Loucy (cell line): ENCODE measurements around the gene GSG1.

Experiments
- H2AFZ ChIP-seq: fragments of 200-600 bp; sonication (generic); 2 replicates; pipeline ENCODE4 v1.6.0; 2016; ENCODE audit warnings: antibody characterized with exemption, mild to moderate bottlenecking, low read length, moderate library complexity
- H3F3A ChIP-seq: fragments of 200-600 bp; 2 replicates; pipeline ENCODE4 v1.6.0; 2016; ENCODE audit warnings: antibody characterized with exemption, low read depth, mild to moderate bottlenecking
- H3K27me3 ChIP-seq: fragments of 200-600 bp; sonication (generic); 2 replicates; pipeline ENCODE4 v1.6.1; 2014; ENCODE audit warnings: low read length, mild to moderate bottlenecking; ENCODE audit not compliant: insufficient read depth, poor library complexity, severe bottlenecking
- H3K36me3 ChIP-seq: fragments of 200-600 bp; sonication (generic); 2 replicates; pipeline ENCODE4 v1.6.1; 2016; ENCODE audit warnings: low read length; ENCODE audit not compliant: insufficient read depth
- H3K4me1 ChIP-seq: fragments of 200-600 bp; sonication (generic); 2 replicates; pipeline ENCODE4 v1.5.1; 2014; ENCODE audit warnings: low read length, mild to moderate bottlenecking; ENCODE audit not compliant: insufficient read depth, poor library complexity, severe bottlenecking
- H3K4me2 ChIP-seq: fragments of 200-600 bp; sonication (generic); 2 replicates; pipeline ENCODE4 v1.6.0; 2014; ENCODE audit warnings: antibody characterized with exemption, low read length, low read depth, mild to moderate bottlenecking; ENCODE audit not compliant: poor library complexity, severe bottlenecking
- H3K4me3 ChIP-seq: fragments of 200-600 bp; sonication (generic); 2 replicates; pipeline ENCODE4 v1.5.1; 2014; ENCODE audit warnings: low read length, mild to moderate bottlenecking, mixed read lengths; ENCODE audit not compliant: poor library complexity, severe bottlenecking
- H3K79me2 ChIP-seq: fragments of 200-600 bp; sonication (generic); 2 replicates; pipeline ENCODE4 v1.6.1; 2014; ENCODE audit warnings: low read length; ENCODE audit not compliant: insufficient read depth
- H3K9ac ChIP-seq: fragments of 200-600 bp; sonication (generic); 2 replicates; pipeline ENCODE4 v1.6.0; 2014; ENCODE audit warnings: mild to moderate bottlenecking, low read depth, low read length, moderate library complexity; ENCODE audit not compliant: poor library complexity, severe bottlenecking
- H3K9me2 ChIP-seq: fragments of 200-600 bp; sonication (generic); replicated peaks from 2 replicates; pipeline ENCODE4 v1.6.1; 2016; ENCODE audit warnings: low read depth, low read length, mixed read lengths
- H3K9me3 ChIP-seq: fragments of 200-600 bp; sonication (generic); 2 replicates; pipeline ENCODE4 v1.6.1; 2014; ENCODE audit warnings: mild to moderate bottlenecking, antibody characterized with exemption, low read length, low read depth; ENCODE audit not compliant: insufficient read depth
- H4K20me1 ChIP-seq: fragments of 200-600 bp; sonication (generic); 2 replicates; pipeline ENCODE4 v1.6.0; 2014; ENCODE audit warnings: antibody characterized with exemption, low read length, mild to moderate bottlenecking; ENCODE audit not compliant: insufficient read depth, poor library complexity, severe bottlenecking
- EZH2phosphoT487 ChIP-seq: fragments of 200-600 bp; IDR thresholded peaks from 2 replicates; pipeline ENCODE4 v1.6.1; 2018; ENCODE audit warnings: antibody characterized with exemption, mild to moderate bottlenecking, moderate library complexity, borderline replicate concordance
- TF ChIP-seq, protein P1 (sequence below): fragments of 200-600 bp; sonication (generic); conservative IDR thresholded peaks from 2 replicates; pipeline ENCODE4 v1.5.1; 2014; ENCODE audit warnings: mild to moderate bottlenecking, antibody characterized with exemption, low read length

GSG1 gene

DNA sequence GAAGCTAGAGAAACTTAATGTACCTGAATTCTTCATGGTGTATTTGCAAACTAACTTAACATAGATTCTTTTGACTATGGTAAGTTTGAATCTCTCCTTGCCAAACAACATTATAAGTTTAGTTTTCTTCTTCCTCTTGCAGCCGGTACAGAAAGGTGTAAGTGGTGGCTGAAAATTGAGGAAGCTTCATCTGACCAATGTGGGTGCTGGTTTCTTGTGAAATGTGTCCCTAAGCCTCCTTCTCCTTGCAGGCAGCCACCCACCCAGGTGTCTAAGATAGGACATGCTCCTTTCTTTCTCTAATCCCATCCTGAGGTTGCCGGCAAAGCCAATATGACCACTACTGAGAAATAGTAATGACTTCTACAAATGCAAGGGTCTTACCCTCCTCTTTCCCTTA, 20.6 kb downstream of the GSG1 start:
- H3K9me2 ChIP-seq = no peaks in the 10 kb centered on the region
- H3K4me1 ChIP-seq = no peaks in the 10 kb centered on the region
- no peaks in the 10 kb centered on the region for H3F3A ChIP-seq
- TF ChIP-seq EZH2phosphoT487 = no peak
- TF ChIP-seq, protein P1, sequence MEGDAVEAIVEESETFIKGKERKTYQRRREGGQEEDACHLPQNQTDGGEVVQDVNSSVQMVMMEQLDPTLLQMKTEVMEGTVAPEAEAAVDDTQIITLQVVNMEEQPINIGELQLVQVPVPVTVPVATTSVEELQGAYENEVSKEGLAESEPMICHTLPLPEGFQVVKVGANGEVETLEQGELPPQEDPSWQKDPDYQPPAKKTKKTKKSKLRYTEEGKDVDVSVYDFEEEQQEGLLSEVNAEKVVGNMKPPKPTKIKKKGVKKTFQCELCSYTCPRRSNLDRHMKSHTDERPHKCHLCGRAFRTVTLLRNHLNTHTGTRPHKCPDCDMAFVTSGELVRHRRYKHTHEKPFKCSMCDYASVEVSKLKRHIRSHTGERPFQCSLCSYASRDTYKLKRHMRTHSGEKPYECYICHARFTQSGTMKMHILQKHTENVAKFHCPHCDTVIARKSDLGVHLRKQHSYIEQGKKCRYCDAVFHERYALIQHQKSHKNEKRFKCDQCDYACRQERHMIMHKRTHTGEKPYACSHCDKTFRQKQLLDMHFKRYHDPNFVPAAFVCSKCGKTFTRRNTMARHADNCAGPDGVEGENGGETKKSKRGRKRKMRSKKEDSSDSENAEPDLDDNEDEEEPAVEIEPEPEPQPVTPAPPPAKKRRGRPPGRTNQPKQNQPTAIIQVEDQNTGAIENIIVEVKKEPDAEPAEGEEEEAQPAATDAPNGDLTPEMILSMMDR = no peak
- H3K27me3 ChIP-seq = no peaks in the 10 kb centered on the region
- H3K4me2 ChIP-seq = no peak overlapping the region
- peaks cover 33% of the 10 kb centered on the region; the same call in 1 of the 2 replicates for H3K36me3 ChIP-seq
- H3K9me3 ChIP-seq = no peaks in the 10 kb centered on the region
- no peak overlapping the region for H2AFZ ChIP-seq
- no peaks in the 10 kb centered on the region for H4K20me1 ChIP-seq
- no peak overlapping the region for H3K4me3 ChIP-seq
- no peak overlapping the region for H3K9ac ChIP-seq
- H3K79me2 ChIP-seq = no peaks in the 10 kb centered on the region

DNA sequence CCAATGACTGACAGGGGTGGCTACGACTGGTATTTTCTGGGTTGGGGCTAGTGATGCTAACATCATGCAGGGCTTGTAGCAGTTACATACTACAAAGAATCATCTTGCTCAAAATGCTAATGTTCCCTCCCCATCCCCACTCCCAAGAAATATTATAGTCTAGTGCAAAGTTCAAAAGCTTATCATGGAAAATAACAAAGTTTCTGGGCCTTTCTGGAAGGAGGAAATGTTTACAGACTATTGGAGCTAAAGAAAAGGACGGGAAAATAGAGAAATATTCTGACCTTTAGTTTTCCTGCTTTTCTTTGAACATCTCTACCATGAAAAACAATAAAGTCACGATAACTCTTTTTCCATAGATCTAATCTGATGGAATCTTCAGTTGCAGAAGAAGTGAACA, 23.2 kb downstream of the GSG1 start:
- Histone ChIP-seq H3K79me2 (no peaks in the 10 kb centered on the region), H3K4me3 (no peak overlapping the region), H3K9ac (no peak overlapping the region), H4K20me1 (no peaks in the 10 kb centered on the region), H3F3A (no peaks in the 10 kb centered on the region), H3K27me3 (no peaks in the 10 kb centered on the region), H2AFZ (no peak overlapping the region), H3K9me2 (no peaks in the 10 kb centered on the region), H3K9me3 (no peaks in the 10 kb centered on the region), H3K36me3 (peaks cover 47% of the 10 kb centered on the region; the same call in 1 of the 2 replicates), H3K4me1 (no peaks in the 10 kb centered on the region), H3K4me2 (no peak overlapping the region)
- TF ChIP-seq, protein P1 = no peak
- TF ChIP-seq EZH2phosphoT487 = no peak

DNA sequence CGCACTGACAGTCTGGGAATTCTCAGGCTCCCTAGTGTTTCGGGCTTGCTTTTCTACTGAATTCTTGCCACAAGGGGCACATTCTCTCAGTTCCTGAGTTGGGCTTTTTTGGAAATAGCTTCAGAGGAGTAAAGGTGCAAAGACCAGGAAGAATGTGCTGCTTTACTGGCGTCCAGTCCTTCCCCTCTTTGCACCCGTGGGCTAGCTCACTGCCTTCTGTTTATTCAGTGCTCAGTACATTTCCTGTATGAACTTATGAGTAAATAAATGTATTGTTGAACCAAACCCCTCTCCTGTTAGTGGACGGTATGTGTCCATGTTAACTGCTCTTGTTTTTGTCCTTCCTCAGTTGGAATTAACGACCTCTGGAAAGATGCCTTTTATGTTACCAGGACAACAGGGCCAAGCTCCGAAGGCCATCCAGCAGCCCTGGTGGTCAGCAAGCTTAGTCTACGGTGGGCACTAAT, 24.0 kb downstream of the GSG1 start:
- Histone ChIP-seq H3F3A (no peaks in the 10 kb centered on the region), H3K4me1 (no peaks in the 10 kb centered on the region), H3K36me3 (peaks cover 52% of the 10 kb centered on the region; the same call in 1 of the 2 replicates), H3K79me2 (no peaks in the 10 kb centered on the region), H3K27me3 (no peaks in the 10 kb centered on the region), H4K20me1 (no peaks in the 10 kb centered on the region), H3K4me2 (no peak overlapping the region), H3K9ac (no peak overlapping the region), H2AFZ (no peak overlapping the region), H3K9me2 (no peaks in the 10 kb centered on the region), H3K9me3 (no peaks in the 10 kb centered on the region), H3K4me3 (no peak overlapping the region)
- TF ChIP-seq EZH2phosphoT487 = no peak
- TF ChIP-seq, protein P1 = no peak
